Hepatic stellate cell (primary cell): ENCODE measurements around the gene EIF3F.

Experiments used
- DNase-seq: peaks from one replicate; pipeline ENCODE4 v3.0.0; 2011; ENCODE audit warnings: low spot score

EIF3F gene

DNA sequence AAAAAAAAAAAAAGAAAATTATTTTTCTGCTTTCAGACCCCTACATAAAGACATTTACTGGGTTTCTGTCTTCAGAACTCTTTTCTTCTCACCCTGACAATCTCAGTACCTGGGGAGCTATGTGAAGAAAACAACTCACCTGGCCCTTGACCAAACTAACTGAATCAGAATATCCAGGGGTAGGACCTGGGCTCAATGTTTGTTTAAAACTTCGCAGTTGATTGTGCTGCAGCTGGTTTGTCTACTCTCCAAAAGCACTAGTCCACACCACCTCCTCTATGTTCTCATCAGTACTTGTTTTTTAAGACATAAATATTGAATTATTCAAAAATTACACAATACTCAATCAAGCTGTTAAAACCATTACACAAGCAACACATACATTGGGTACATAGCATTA lies 34.8 kb downstream of the EIF3F start:
- DNase-seq, result no peak

DNA sequence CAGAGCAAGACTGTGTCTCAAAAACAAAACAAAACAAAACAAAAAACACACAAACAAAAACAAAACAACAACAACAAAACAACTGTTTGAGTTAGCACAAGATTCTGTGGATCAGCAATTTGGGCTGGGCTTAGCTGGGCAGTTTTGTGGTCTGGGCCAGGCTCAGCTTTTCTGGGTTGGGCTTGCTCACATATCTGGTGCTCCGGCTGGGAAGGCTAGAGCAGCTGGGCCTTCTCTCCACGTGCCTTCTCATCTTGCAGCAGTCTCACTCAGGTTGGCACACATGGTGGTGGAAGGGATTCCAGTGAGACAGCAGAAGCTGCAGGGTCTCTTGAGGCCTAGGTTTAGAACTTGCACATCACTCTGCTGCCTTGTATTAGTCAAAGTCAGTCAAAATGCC lies 35.7 kb downstream of the EIF3F start:
- no peak for DNase-seq

GRCh38 chr11:8023831-8024555 lies 36.9 kb downstream of the EIF3F start:
- no peak for DNase-seq

- DNase-seq, result no peak
Measured at GRCh38 chr11:8025123-8025522, 38.0 kb downstream of the EIF3F start.

DNA sequence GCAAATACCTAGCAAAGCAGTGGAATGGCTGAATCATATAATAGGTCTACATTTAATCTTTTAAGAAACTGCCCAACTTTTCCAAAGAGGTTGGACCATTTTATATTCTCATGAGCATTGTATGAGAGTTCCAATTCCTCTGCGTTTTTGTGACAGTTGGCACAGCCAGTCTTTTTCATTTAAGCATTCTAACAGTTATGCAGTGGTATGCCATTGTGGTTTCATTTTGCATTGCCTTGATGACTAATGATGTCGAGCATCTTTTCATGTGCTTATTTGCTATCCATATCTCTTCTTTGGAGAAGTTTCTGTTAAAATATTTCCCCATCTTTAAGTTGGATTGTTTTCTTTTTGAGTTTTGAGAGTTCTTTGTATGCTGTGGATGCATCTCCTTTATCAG lies 38.7 kb downstream of the EIF3F start:
- peak; percentile 57 for DNase-seq

- no peak for DNase-seq
Measured at GRCh38 chr11:8026982-8027381, 39.8 kb downstream of the EIF3F start.

GRCh38 chr11:8028766-8029165 lies 41.6 kb downstream of the EIF3F start:
- DNase-seq, result no peak

GRCh38 chr11:8030526-8031247 lies 43.5 kb downstream of the EIF3F start:
- no peak for DNase-seq

DNA sequence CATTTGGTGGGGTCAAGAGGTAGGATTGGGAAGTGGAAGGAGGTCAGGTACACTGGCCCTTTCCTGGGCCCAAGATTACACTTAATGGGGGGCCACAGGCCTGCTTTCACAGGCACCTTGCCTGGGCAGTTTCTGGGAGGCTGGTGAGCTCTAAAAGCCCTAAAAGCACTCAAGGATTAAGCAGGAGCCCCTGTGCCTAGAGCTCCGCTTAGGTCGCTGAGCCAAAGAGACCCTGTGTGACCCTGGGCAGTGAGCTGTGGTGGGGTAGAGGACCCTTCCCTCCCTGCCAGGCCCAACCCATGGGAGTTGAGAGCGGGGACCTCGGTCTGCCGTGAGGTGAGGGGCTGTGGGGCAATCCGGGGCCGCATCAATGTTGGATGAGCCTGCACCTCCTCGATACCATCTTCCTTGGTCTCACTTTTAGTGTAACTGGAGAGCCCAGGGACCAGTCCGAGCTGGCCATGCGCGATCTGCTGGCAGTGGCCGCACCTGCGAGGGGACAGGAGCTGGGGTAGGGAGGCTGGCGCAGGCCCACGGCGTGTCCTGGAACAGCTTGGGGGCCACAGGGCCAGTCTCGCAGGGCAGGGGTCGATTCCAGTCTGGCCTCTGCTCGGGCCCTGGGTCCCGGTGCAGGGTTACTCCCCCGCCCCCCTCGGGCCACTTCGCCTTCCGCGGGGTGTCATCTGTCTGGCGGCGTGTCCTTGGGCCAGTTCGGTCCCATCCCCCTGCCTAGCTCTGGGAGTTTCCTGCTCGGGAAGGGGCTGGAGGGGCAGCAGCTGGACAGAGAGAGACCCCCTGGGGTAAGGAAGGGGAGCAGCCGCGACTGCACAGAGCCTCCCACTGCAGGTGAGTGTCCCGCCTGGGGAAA lies 44.3 kb downstream of the EIF3F start:
- DNase-seq, result no peak

DNA sequence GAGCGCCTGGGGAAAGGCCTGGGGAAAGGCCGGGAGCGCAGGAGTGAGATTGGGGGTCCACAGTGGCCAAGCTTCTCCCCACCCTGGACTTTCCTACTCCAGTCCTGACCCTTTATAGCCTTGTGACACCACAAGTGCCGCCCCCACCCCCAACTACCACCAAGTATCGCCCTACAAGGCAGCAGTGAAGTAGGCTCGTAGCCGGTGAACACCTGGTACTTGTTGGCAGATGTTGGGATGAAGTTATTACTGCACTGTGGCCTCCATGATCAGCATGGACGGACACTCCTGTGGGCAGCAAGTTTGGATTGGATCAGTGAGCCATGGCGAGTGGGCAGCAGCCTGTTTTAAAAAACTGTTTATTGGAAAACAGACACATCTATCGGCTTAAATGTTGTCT lies 45.0 kb downstream of the EIF3F start:
- DNase-seq, result no peak

- no peak for DNase-seq
Measured at GRCh38 chr11:8032576-8033304, 45.6 kb downstream of the EIF3F start.

DNA sequence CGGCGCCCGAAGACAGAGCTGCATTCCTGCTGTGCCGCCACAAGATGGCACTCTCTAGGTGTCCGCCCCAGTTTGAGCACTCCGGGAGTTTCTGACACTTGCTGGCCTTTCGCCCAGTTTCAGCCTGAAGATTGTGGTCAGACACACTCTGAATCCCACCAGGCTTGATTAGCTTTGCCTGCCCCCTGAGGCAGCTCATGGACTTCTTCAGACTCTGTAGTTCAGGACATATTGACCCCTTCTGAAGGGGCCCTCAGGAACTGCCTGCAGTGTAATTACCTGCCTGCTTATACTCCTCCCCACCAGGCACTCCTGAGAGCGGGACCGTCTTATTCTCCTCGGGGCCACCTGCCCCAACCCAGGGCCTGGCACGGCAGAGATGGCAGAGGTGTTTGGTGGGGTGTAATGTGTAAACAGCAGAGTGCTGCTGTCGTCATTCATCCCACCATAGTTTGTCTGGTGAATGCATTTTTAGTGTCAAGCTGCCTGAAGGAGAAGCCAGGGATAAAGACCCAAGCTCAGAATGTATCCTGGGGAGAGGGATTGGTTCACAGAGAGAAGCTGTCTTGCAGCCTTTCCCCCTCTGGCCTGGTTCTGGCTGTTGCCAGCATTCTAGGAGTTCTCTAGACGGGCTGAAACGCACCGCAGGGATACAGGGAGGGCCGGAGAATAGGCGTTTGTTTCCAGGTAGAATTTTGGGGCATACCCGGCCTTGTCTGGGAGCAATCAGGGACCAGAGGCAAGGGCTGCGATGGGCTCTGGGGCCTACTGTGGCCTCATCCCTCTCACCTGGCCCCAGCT lies 46.4 kb downstream of the EIF3F start:
- DNase-seq, result peak; percentile 80

- no peak for DNase-seq
Measured at GRCh38 chr11:8034106-8034585, 47.0 kb downstream of the EIF3F start.

- DNase-seq, result no peak
Measured at GRCh38 chr11:8034604-8035190, 47.6 kb downstream of the EIF3F start.

GRCh38 chr11:8035200-8035855 lies 48.2 kb downstream of the EIF3F start:
- no peak for DNase-seq

DNA sequence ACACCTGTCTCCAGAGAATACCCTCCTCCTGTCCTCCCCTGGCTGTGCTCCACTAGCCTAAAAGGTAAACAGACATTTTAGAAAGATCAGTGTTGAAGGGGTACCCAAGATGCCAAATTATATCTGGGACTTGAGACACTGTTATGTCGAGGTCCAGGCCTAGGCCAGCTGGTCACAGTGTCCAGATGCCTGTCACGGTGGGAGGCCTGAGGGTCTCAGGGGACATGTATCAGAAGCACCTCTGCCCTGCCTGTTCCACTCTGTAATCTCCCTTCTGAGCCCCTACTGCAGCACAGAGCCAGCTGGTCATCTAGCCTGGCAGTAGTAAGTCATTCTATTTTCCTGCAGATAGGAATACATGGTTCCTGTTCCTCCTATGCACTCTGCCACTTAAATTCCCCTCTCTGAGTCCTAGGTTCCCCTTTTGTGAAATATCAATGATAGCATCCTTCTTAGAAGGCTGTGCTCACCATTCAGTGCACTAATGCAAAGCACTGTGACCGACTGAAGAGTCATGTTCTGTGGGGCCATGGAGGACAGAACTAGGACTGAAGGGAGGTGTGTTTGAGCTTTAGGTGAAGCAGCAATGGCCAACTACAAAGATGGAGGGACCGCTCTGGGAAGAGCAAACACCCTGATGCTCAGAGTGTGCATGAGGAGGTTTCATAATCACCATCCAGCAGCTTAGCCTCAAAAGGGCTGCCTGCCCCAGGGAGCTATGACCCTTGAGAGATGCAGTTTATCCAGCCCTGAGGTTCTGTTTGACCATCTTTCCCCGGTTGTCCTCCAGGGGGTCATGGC lies 49.1 kb downstream of the EIF3F start:
- no peak for DNase-seq

GRCh38 chr11:8036986-8037385 lies 49.8 kb downstream of the EIF3F start:
- no peak for DNase-seq

DNA sequence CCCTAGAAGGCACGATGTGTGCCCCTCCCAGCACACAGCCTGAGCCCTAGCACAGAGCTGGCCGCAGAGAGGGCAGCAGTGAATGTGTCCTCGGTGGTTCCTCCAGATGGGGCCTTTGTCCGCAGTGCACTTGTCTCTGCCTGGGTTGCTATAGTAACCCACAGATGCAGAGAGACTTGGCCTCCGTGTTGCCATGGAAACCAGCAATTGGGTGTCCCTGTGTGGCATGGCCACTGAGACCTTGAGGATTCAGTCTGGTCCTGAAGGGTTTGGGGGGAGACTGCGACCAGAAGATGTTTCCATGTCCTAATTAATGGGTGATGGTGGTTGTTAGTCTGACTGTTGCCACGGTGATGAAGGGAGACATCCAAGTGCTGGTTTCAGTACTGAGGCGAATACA lies 51.3 kb downstream of the EIF3F start:
- no peak for DNase-seq

- no peak for DNase-seq
Measured at GRCh38 chr11:8038811-8039529, 51.8 kb downstream of the EIF3F start.
